ENCODE results near the gene B3GNT2.

GRCh38 chr2:62270728-62271127 lies 74.8 kb downstream of the B3GNT2 start:
- no peak for TF ChIP-seq POLR2A (IDR thresholded peaks at IDR 0.05)
- TF ChIP-seq CTCF (IDR thresholded peaks at IDR 0.05), result no peak

Measured in breast epithelium (tissue), 3 donors.